KMS-11 (cell line): Measurements from ENCODE around the gene CYTH4.

Source experiments
- H2AFZ ChIP-seq: fragments of 200-600 bp; sonication (generic); 2 replicates; pipeline ENCODE4 v1.6.1; 2016; ENCODE audit warnings: antibody characterized with exemption, mixed run types, low read depth
- H3K27ac ChIP-seq: fragments of 200-600 bp; sonication (generic); 2 replicates; pipeline ENCODE4 v1.6.1; 2016; ENCODE audit warnings: mild to moderate bottlenecking, mixed run types
- H3K27me3 ChIP-seq: fragments of 200-600 bp; sonication (generic); 2 replicates; pipeline ENCODE4 v1.6.1; 2017; ENCODE audit warnings: mild to moderate bottlenecking, low read depth, mixed run types, moderate library complexity; ENCODE audit not compliant: insufficient read depth
- H3K36me3 ChIP-seq: fragments of 200-600 bp; sonication (generic); 2 replicates; pipeline ENCODE4 v1.6.1; 2017; ENCODE audit warnings: mild to moderate bottlenecking, mixed run types; ENCODE audit not compliant: insufficient read depth
- H3K4me1 ChIP-seq: fragments of 200-600 bp; sonication (generic); 2 replicates; pipeline ENCODE4 v1.6.1; 2016; ENCODE audit warnings: mild to moderate bottlenecking, low read depth, mixed run types; ENCODE audit not compliant: poor library complexity, severe bottlenecking
- H3K4me2 ChIP-seq: fragments of 200-600 bp; sonication (generic); 2 replicates; pipeline ENCODE4 v1.7.0; 2016; ENCODE audit warnings: mild to moderate bottlenecking, mixed run types
- H3K4me3 ChIP-seq: fragments of 200-600 bp; sonication (generic); IDR thresholded peaks from 2 replicates; pipeline ENCODE4 v1.6.1; 2017; ENCODE audit warnings: low read depth, low read length, mixed read lengths; ENCODE audit not compliant: insufficient read depth
- H3K79me2 ChIP-seq: fragments of 200-600 bp; sonication (generic); 2 replicates; pipeline ENCODE4 v1.6.1; 2016; ENCODE audit warnings: low read depth, mixed run types; ENCODE audit not compliant: insufficient read depth
- H3K9ac ChIP-seq: fragments of 200-600 bp; sonication (generic); 2 replicates; pipeline ENCODE4 v1.6.1; 2016; ENCODE audit warnings: mild to moderate bottlenecking, mixed run types
- H4K20me1 ChIP-seq: fragments of 200-600 bp; sonication (generic); 2 replicates; pipeline ENCODE4 v1.6.1; 2016; ENCODE audit warnings: mild to moderate bottlenecking, mixed run types; ENCODE audit not compliant: insufficient read depth
- CTCF ChIP-seq: fragments of 200-600 bp; sonication (generic); conservative IDR thresholded peaks from 2 replicates; pipeline ENCODE4 v1.6.1; 2017; ENCODE audit warnings: low read depth, mild to moderate bottlenecking, antibody characterized with exemption, low read length, moderate library complexity, mixed read lengths

Gene CYTH4

GRCh38 chr22:37298748-37299495 lies 16.6 kb downstream of the CYTH4 start:
- no peak for TF ChIP-seq CTCF
- Histone ChIP-seq H3K4me2 (no peak overlapping the region), H3K4me3 (no peak overlapping the region), H3K79me2 (no peaks in the 10 kb centered on the region), H3K27me3 (peaks cover 16% of the 10 kb centered on the region; the same call in 1 of the 2 replicates), H4K20me1 (no peaks in the 10 kb centered on the region), H3K4me1 (peaks cover 7% of the 10 kb centered on the region), H3K9ac (no peak overlapping the region), H2AFZ (no peak overlapping the region), H3K36me3 (no peaks in the 10 kb centered on the region), H3K27ac (no peak overlapping the region)

- no peak overlapping the region for H3K4me3 ChIP-seq
- H3K79me2 ChIP-seq = no peaks in the 10 kb centered on the region
- H3K36me3 ChIP-seq = no peaks in the 10 kb centered on the region
- no peaks in the 10 kb centered on the region for H4K20me1 ChIP-seq
- H2AFZ ChIP-seq = no peak overlapping the region
- H3K27me3 ChIP-seq = peaks cover 18% of the 10 kb centered on the region; the same call in 1 of the 2 replicates
- H3K4me2 ChIP-seq = no peak overlapping the region
- H3K9ac ChIP-seq = no peak overlapping the region
- no peak overlapping the region for H3K27ac ChIP-seq
- peaks cover 7% of the 10 kb centered on the region for H3K4me1 ChIP-seq
- no peak for TF ChIP-seq CTCF
Observed at GRCh38 chr22:37299969-37300509, 17.7 kb downstream of the CYTH4 start.

GRCh38 chr22:37300551-37301017 lies 18.3 kb downstream of the CYTH4 start:
- Histone ChIP-seq H3K27me3 (peaks cover 18% of the 10 kb centered on the region; the same call in 1 of the 2 replicates), H3K9ac (no peak overlapping the region), H4K20me1 (no peaks in the 10 kb centered on the region), H3K27ac (no peak overlapping the region), H3K4me1 (peaks cover 7% of the 10 kb centered on the region), H3K79me2 (no peaks in the 10 kb centered on the region), H3K4me2 (no peak overlapping the region), H3K36me3 (no peaks in the 10 kb centered on the region), H2AFZ (no peak overlapping the region), H3K4me3 (no peak overlapping the region)
- no peak for TF ChIP-seq CTCF

GRCh38 chr22:37301144-37301830 lies 19.0 kb downstream of the CYTH4 start:
- Histone ChIP-seq H3K4me1 (peaks cover 8% of the 10 kb centered on the region), H2AFZ (no peak overlapping the region), H3K27ac (no peak overlapping the region), H3K4me3 (no peak overlapping the region), H3K36me3 (no peaks in the 10 kb centered on the region), H3K79me2 (no peaks in the 10 kb centered on the region), H3K27me3 (peaks cover 18% of the 10 kb centered on the region; the same call in 1 of the 2 replicates), H4K20me1 (no peaks in the 10 kb centered on the region), H3K4me2 (no peak overlapping the region), H3K9ac (no peak overlapping the region)
- no peak for TF ChIP-seq CTCF
